ENCODE results near the gene GDA. TPM values are rescaled to one million over a fixed set of nuclear protein-coding genes. Genes with fewer than 3 reads are reported as not detected.

Gene GDA
- total and polyA plus RNA-seq, 9 of the 15 experiments (the other 6 are each of a cell fraction or from before 2014, with no cell fraction given) = 4.5 to 18.0 (median 12.7) TPM

DNA sequence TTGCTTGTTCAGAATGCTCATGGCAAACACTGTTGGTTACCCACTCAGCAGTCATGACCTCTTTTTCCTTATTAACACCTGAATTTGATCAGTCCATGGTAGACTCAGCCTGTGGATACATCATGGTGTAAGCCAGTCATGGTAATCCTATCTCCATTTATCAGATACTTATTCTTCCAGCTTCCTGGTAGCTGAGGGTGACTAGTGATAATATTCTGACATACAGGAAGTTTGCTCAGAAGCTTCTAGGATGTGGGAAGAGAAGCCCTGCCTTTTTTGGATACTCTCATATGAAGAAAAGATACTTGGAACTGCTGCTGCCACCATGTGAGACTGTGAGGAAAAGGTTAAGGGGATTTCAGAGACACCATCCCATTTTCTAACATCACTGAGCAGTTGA lies 7.3 kb downstream of the GDA start:
- no peaks in the 10 kb centered on the region; the same call in 2 of the 3 replicates for H3K79me2 ChIP-seq (ENCODE audit: control insufficient read depth, insufficient read depth, low read length)
- FAIRE-seq = no peak
- POLR2A ChIA-PET = interaction anchor here (1.4 kb wide), 1 partner anchor 11 kb away, joined by 3 read pairs; no protein-coding TSS in a partner anchor
- no peaks in the 10 kb centered on the region for H3K27me3 ChIP-seq (ENCODE audit: control insufficient read depth in 2 of 2, insufficient read depth in 2 of 2, low read length in 2 of 2)
- BruUV-seq (replicated peaks) = no TSS peak
- CTCF ChIA-PET (ENCODE audit: low intra/inter-chr PET ratio) = no interaction called here
- no peaks in the 10 kb centered on the region for H4K20me1 ChIP-seq (replicated peaks; ENCODE audit: control insufficient read depth, insufficient read depth, low read length)
- H3K9me3 ChIP-seq (replicated peaks; ENCODE audit: control insufficient read depth, insufficient read depth, low read depth, low read length) = no peaks in the 10 kb centered on the region
- DNase-seq (ENCODE audit: extremely low read depth in 1 of 4, low spot score in 3 of 4) = no peak
- H3K36me3 ChIP-seq (ENCODE audit: control insufficient read depth, insufficient read depth, low read length) = no peaks in the 10 kb centered on the region; the same call in 2 of the 3 replicates
- no peaks in the 10 kb centered on the region for H3K9me1 ChIP-seq (ENCODE audit: control insufficient read depth, insufficient read depth, low read length)
- no peak overlapping the region for H3K4me3 ChIP-seq
- intact Hi-C loops (cut with micrococcal nuclease) (no loop called here), in situ Hi-C loops (cut with MboI) (no loop called here)
- no peak for TF ChIP-seq MIER1 (IDR thresholded peaks at IDR 0.05; ENCODE audit: low read depth)
- H2AFZ ChIP-seq (ENCODE audit: low read depth, low read length) = no peak overlapping the region
- no peak for ATAC-seq
- no peak overlapping the region for H3K27ac ChIP-seq (ENCODE audit: extremely low read depth, low read depth, low read length)
- H3K4me2 ChIP-seq (ENCODE audit: insufficient read depth, low read length) = no peak overlapping the region
- H3K9ac ChIP-seq (ENCODE audit: insufficient read depth in 1 of 2, low read depth in 2 of 2, low read length in 2 of 2) = no peak overlapping the region
- no peaks in the 10 kb centered on the region for H3K4me1 ChIP-seq (replicated peaks in 1 of 2; ENCODE audit: control insufficient read depth in 2 of 2, insufficient read depth in 2 of 2, low read length in 2 of 2)

DNA sequence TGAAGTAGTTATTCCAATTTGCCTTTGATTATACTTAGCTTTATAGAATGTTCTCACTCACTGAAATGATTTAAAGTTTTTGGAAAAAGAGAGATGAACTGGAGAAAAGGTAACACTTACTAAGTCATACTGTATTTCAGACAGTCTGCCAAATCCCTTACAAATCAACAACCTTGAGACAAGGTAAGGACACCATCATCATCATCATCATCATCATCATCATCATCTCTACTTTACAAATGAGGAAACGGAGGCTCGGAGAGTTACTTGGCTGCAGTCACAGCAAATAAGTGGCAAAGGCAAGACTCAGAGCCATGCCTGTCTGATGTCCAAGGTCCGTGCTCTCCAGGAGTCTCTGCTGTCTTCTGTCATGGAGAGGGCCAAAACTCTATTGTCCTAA lies 9.4 kb downstream of the GDA start:
- ATAC-seq (no peak), FAIRE-seq (no peak), DNase-seq (ENCODE audit: extremely low read depth in 1 of 4, low spot score in 3 of 4) (no peak)
- H3K9me1 ChIP-seq (ENCODE audit: control insufficient read depth, insufficient read depth, low read length) = no peaks in the 10 kb centered on the region
- H3K36me3 ChIP-seq (ENCODE audit: control insufficient read depth, insufficient read depth, low read length) = no peaks in the 10 kb centered on the region; the same call in 2 of the 3 replicates
- no peaks in the 10 kb centered on the region for H3K9me3 ChIP-seq (replicated peaks; ENCODE audit: control insufficient read depth, insufficient read depth, low read depth, low read length)
- H3K9ac ChIP-seq (ENCODE audit: insufficient read depth in 1 of 2, low read depth in 2 of 2, low read length in 2 of 2) = no peak overlapping the region
- intact Hi-C loops (cut with micrococcal nuclease) = no loop called here
- H3K4me2 ChIP-seq (ENCODE audit: insufficient read depth, low read length) = no peak overlapping the region
- H3K4me1 ChIP-seq (replicated peaks in 1 of 2; ENCODE audit: control insufficient read depth in 2 of 2, insufficient read depth in 2 of 2, low read length in 2 of 2) = no peaks in the 10 kb centered on the region
- 66% methylated on average over 2 of the region's 3 CpGs for WGBS (ENCODE audit: insufficient coverage, low coverage, missing lambda C conversion rate)
- no peak overlapping the region for H3K4me3 ChIP-seq
- H2AFZ ChIP-seq (ENCODE audit: low read depth, low read length) = no peak overlapping the region
- ChIA-PET CTCF (ENCODE audit: low intra/inter-chr PET ratio) (no interaction called here), POLR2A (no interaction called here)
- no TSS peak for BruUV-seq (replicated peaks)
- in situ Hi-C loops (cut with MboI) = no loop called here
- no peak overlapping the region for H3K27ac ChIP-seq (ENCODE audit: extremely low read depth, low read depth, low read length)
- TF ChIP-seq ZNF696 (CRISPR knock-in tag; conservative IDR thresholded peaks at IDR 0.05) (no peak), FOXK2 (conservative IDR thresholded peaks at IDR 0.05 in 1 of 2, IDR thresholded peaks at IDR 0.05 in 1 of 2; ENCODE audit: low read depth in 2 of 2) (no peak), STAT5A (IDR thresholded peaks at IDR 0.05; ENCODE audit: borderline replicate concordance, low read length) (no peak), MYBL2 (IDR thresholded peaks at IDR 0.05; ENCODE audit: low read depth) (no peak), MYBL2 (CRISPR knock-in tag; IDR thresholded peaks at IDR 0.05; ENCODE audit: borderline replicate concordance) (no peak)
- H3K27me3 ChIP-seq (ENCODE audit: control insufficient read depth in 2 of 2, insufficient read depth in 2 of 2, low read length in 2 of 2) = no peaks in the 10 kb centered on the region
- H4K20me1 ChIP-seq (replicated peaks; ENCODE audit: control insufficient read depth, insufficient read depth, low read length) = no peaks in the 10 kb centered on the region
- no peaks in the 10 kb centered on the region; the same call in 2 of the 3 replicates for H3K79me2 ChIP-seq (ENCODE audit: control insufficient read depth, insufficient read depth, low read length)
